ENCODE measurements around the gene ULK3. TPM values are rescaled to one million over a fixed set of nuclear protein-coding genes. Genes with fewer than 3 reads are reported as not detected.

Gene ULK3
- total RNA-seq, 1 donor from 2014 or later: 52.1 TPM

DNA sequence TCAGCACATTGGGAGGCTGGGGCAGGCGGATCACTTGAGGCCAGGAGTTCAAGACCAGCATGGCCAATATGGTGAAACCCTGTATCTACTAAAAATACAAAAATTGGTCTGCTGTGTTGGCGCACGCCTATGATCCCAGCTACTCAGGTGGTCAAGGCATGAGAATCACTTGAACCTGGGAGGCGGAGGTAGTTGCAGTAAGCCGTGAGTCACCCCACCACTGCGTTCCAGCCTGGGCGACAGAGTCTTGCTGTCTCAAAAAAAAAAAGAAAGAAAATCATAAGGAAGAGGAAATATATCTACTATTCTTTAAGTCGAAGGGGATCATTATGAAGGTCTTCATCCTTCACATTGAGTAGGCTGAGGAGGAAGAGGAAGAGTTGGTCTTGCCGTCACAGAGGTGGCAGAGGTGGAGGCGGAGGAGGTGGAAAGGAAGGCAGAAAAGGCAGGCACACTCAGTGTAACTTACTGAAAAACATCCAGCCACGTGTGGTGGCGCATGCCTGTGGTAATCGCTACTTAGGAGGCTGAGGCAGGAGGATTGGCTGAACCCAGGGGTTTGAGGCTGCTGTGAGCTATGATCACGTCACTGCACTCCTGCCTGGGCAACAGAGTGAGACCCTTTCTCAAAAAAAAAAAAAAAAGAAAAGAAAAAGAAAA, 46.9 kb downstream of the ULK3 start:
- peak overlapping the region; percentile 88 for H3K27ac Mint-ChIP-seq
- H3K4me1 Mint-ChIP-seq: peaks cover 96% of the 10 kb centered on the region
- peak overlapping the region; percentile 39 for H3K4me3 Mint-ChIP-seq
- ATAC-seq (ENCODE audit: low read depth) (no peak), DNase-seq (no peak)
- H3K27me3 Mint-ChIP-seq: no peaks in the 10 kb centered on the region
- intact Hi-C loops (cut with micrococcal nuclease): no loop called here
- TF ChIP-seq CTCF (IDR thresholded peaks at IDR 0.05): no peak
- H3K36me3 Mint-ChIP-seq (ENCODE audit: low read depth): peaks cover 79% of the 10 kb centered on the region
- ChIA-PET POLR2A (interaction anchor here (1.2 to 32.5 kb wide), 3 partner anchors 11 to 16 kb away, joined by 4 to 2569 read pairs (median 6); partner anchors contain the start of gene CSK), CTCF (interaction anchor here (6.3 to 26.2 kb wide), 2 partner anchors 7 to 20 kb away, joined by 134 to 1146 read pairs; partner anchors contain the start of gene CSK)
- no peaks in the 10 kb centered on the region for H3K9me3 Mint-ChIP-seq

- H3K9me3 Mint-ChIP-seq: no peaks in the 10 kb centered on the region
- H3K27me3 Mint-ChIP-seq: no peaks in the 10 kb centered on the region
- peaks cover 72% of the 10 kb centered on the region for H3K36me3 Mint-ChIP-seq (ENCODE audit: low read depth)
- no peak for DNase-seq
- POLR2A ChIA-PET: interaction anchor here (0.7 to 32.5 kb wide), 5 partner anchors 12 to 413 kb away, joined by 3 to 2569 read pairs (median 4); partner anchors contain the start of genes CSK and ULK3
- H3K4me1 Mint-ChIP-seq: peaks cover 96% of the 10 kb centered on the region
- CTCF ChIA-PET: interaction anchor here (26.2 kb wide), 1 partner anchor 18 kb away, joined by 1146 read pairs; the partner anchor contains the start of gene CSK
- no peak for ATAC-seq (ENCODE audit: low read depth)
- intact Hi-C loops (cut with micrococcal nuclease): no loop called here
- peak overlapping the region; percentile 64 for H3K4me3 Mint-ChIP-seq
- peak overlapping the region; percentile 88 for H3K27ac Mint-ChIP-seq
- no peak for TF ChIP-seq CTCF (IDR thresholded peaks at IDR 0.05)
These were observed 48.0 kb downstream of the ULK3 start for GRCh38 chr15:74794970-74795349.

DNA sequence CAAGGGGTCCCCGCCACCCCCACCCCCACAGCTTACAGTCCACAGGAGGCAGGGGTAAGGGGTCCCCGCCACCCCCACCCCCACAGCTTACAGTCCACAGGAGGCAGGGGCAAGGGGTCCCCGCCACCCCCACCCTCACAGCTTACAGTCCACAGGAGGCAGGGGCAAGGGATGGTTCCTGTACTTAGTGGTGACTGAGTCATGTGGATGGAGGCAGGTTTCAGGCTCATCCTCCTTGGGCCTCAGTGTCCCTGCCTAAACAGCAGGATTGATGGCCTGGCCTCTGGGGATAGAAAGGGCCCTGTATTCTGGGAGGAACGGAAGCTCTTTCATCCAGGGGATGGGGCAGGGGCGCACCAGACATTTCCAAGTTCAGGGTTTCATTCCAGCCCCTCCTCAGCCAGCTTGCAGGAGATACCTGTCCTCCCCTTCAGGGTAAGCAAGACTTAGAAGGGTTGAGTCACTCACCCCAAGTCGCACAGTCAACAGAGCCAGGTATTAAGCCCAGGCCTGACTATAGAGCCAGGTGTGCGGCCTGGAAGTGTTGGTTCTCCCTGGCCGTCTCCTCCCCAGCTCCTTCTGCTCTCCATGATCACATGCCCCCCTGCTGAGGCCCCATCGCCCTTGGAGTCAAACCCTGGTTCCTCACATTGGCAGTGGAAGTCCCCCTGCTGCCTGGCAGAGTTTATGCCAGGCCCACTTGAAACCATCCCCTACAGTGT, 48.5 kb downstream of the ULK3 start:
- no peak for TF ChIP-seq CTCF (IDR thresholded peaks at IDR 0.05)
- POLR2A ChIA-PET: interaction anchor here (0.6 to 32.5 kb wide), 8 partner anchors 9 to 412 kb away, joined by 3 to 2569 read pairs (median 4); partner anchors contain the start of genes COX5A, CSK and ULK3
- Mint-ChIP-seq H3K4me3 (peak overlapping the region; percentile 64), H3K9me3 (no peaks in the 10 kb centered on the region), H3K36me3 (ENCODE audit: low read depth) (peaks cover 72% of the 10 kb centered on the region), H3K27me3 (no peaks in the 10 kb centered on the region), H3K27ac (peak overlapping the region; percentile 88), H3K4me1 (peaks cover 96% of the 10 kb centered on the region)
- ATAC-seq (ENCODE audit: low read depth) (no peak), DNase-seq (no peak)
- CTCF ChIA-PET: interaction anchor here (0.9 to 26.2 kb wide), 4 partner anchors 8 to 160 kb away, joined by 3 to 1146 read pairs (median 6); partner anchors contain the start of gene CSK
- intact Hi-C loops (cut with micrococcal nuclease): no loop called here

DNA sequence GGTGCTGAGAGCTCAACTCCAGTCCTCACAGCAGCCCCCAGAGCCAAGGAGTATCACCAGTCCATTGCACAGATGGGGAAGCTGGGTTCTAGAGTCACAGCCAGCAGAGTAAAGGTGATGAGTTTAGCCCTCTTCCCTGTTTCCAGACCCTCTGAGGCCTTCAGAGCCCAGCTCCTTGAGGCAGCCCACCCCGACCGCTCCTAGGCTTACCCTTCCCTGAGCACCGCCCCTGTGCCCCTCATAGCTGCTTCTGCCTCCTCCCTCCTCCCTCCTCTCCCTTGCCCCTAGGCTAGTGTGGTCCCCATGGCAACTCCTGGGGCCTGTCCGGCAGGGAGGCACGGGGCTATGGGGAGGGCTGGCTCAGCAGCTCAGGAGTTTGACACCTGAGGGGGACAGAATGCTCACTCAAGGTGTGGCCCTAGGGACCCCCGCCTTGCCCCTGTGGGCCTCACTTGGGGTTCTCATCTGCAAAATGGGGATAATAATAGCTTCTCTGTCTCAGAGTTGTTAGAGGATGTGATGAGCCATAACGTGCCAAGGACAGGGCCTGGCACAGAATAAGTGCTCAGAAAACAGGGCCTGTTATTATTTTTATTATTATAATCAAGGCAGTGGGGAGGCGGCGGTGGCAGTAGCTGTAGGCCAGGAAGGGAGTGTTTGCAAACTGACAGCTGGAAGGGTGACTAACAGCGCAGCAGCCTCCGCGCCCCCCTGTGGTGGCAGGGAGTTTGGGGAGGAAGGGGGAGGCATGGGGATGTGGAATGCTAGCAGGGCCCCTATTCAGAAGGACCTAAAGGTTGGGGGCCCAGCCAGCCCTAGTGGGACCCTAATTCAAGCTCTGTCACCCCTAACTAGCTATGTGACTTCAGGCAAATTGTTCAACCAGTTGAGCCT, 49.6 kb downstream of the ULK3 start:
- POLR2A ChIA-PET: interaction anchor here (0.6 to 32.5 kb wide), 10 partner anchors 10 to 702 kb away, joined by 3 to 2569 read pairs (median 4); partner anchors contain the start of genes CLK3, COX5A, CSK and UBL7
- TF ChIP-seq CTCF (IDR thresholded peaks at IDR 0.05): no peak
- H3K27ac Mint-ChIP-seq: peak overlapping the region; percentile 99
- H3K36me3 Mint-ChIP-seq (ENCODE audit: low read depth): peaks cover 68% of the 10 kb centered on the region
- DNase-seq (no peak), ATAC-seq (ENCODE audit: low read depth) (no peak)
- H3K4me3 Mint-ChIP-seq: peak overlapping the region; percentile 70
- no peaks in the 10 kb centered on the region for H3K27me3 Mint-ChIP-seq
- CTCF ChIA-PET: interaction anchor here (0.6 to 26.2 kb wide), 7 partner anchors 9 to 159 kb away, joined by 3 to 1146 read pairs (median 4); partner anchors contain the start of gene CSK
- intact Hi-C loops (cut with micrococcal nuclease): loop anchor here (1.0 kb wide), 1 partner anchor 22 kb away; no protein-coding TSS in a partner anchor
- no peaks in the 10 kb centered on the region for H3K9me3 Mint-ChIP-seq
- H3K4me1 Mint-ChIP-seq: peaks cover 96% of the 10 kb centered on the region

Measured in activated B cell treated with CpG ODN at 0.5 μM for 24 hours (primary cell).